Fibroblast of skin of abdomen (primary cell): ENCODE results near the gene MPDZ.

ENCODE experiments used
- DNase-seq: peaks from one replicate; pipeline ENCODE4 v3.0.0-alpha.2; 2013

The MPDZ gene

DNA sequence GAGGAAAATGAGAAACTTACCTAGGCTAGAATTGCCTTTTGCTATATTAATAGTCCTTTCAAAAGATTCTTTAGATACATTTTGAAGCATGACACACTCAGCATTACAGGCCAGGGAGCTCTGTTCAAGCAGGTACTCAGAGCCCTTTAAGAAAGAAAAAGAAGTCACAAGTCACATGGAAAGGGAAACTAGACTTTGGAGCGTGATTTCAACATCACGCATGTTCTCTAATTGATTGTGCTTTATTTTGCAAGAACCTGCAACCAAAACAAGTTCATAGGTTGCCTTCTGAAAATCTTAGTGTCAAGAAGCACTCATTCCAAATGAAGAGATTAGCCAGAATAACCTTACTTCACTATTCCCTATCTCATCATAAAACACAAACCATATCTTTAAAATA, 103.8 kb downstream of the MPDZ start:
- no peak for DNase-seq

DNA sequence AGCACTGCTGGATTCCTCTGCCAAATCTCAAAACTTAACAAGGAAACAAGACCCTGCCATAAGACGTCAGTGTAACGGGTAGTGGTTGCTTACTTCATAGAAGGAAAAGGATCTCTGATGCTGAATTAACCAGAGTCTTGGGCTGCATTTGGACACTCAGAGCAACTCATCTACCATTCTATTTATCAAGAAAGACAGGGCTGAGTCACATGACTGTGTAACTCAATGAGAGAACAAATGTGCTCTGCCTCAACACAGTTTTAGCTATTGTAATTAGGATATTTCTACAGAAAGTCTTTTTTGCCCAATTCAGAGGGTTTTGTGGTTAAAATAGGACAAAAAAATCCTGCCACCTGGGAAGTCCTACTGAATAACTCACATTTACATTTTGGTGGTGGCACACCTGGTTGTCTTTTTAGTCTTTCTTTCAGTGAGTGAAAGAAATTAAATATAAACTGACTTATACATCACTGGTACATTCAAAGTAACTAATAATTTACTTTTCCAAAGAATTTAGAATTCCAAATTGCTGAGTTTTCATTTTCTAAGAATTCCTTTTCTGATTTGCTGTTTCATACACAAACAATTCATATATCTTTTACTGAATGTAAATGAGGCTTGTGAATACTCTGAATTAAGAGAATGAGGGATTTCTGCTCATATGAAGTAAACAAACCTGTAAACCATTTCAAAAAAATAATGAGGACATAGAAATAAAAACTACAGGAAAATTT, 104.4 kb downstream of the MPDZ start:
- DNase-seq, result no peak

- no peak for DNase-seq
Measured at GRCh38 chr9:13173553-13173952, 105.9 kb downstream of the MPDZ start.

DNA sequence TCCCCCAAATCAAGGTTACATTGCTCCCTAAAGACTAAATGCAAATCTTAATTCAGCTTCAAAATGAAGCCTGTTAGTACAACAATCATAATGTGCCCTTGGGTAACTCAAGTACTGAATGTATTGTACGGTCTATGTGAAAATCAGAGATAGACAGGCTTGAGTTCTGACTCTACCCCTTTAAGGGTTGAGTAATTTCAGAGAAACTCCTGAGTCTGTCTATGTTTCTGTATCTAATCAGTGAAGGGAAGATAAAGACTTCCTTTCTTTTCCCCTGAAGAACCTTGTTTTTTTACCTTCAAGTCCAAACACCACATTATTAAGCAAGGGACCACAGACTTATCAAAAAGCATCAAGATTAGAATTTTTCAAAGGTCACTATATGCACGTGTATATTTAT, 108.2 kb downstream of the MPDZ start:
- DNase-seq, result peak; percentile 6

GRCh38 chr9:13166996-13167395, 112.5 kb downstream of the MPDZ start:
- DNase-seq, result no peak

GRCh38 chr9:13165956-13166355, 113.5 kb downstream of the MPDZ start:
- no peak for DNase-seq

GRCh38 chr9:13165236-13165945, 114.1 kb downstream of the MPDZ start:
- DNase-seq, result no peak

DNA sequence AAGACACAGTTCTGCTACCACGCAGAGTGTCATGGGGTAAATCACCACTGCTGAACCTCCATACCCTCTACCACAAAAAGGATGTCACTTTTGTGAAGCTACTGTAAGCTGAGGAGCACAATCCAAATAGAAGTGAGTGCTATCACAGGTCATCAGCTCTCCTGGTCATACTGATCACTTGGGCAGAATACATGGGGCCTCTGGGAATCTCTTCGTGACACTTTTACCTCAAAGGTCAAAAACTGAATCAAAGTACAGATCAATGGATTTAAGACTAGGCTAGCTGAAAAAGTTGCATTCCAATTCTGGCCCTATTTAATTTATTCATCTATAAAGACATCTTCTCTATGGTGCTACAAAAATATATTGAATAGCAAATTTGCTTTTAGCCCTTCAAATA, 115.5 kb downstream of the MPDZ start:
- DNase-seq, result no peak

GRCh38 chr9:13163287-13163686, 116.2 kb downstream of the MPDZ start:
- DNase-seq, result no peak

- DNase-seq, result peak; percentile 16
Measured at GRCh38 chr9:13160051-13160450, 119.4 kb downstream of the MPDZ start.

DNA sequence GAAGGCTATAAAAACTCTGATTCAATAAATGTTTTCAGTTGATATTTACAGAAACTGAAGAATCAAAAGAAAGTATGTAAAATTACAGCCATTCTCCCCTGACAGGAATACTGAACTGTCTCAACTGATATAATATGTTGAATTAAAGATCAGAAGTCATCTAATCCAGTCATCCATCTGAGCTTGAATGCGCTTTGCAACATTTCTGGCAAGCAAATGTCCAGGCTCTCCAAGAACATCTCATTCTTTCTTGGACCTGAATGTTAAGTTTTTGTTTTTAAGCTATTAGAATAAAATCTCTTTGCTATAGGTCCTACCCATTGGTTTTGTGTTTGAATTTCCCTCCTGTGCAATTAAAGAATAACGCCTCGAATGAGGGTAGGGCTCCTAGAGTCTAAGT, 120.5 kb downstream of the MPDZ start:
- no peak for DNase-seq

DNA sequence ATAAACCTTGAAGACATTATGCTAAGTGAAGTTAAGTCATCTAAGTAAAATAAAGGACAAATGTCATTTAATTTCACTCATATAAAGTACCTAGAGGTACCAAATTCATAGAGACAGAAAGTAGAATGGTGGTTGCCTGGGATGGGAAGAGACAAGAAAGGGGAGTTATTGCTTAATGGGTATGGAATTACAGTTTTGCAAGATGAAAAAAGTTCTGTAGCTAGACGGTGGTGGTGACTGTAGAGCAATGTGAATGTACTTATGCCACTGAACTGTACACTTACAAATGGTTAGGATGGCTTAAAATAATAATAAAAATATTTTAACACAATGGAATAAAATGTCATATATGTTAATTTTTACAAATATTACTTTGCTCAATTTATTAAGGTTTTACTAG, 128.0 kb downstream of the MPDZ start:
- no peak for DNase-seq

DNA sequence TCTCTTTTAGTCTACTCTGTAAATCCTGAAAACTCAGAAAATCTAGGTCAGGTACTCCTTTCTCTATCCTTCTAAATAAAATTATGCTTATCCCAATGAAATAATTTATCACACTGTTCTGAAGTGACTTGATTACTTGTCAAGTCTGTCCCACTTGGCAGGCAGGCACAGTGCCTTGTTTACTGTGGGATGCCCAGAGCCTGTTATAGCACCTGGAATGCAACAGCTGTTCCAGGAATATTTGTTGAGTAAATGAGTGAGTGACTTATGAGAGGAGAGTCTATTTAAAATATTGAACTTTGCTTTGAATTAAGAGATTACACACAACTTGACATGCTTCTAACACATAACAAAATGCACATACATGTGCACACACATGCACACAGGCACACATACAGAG, 130.0 kb downstream of the MPDZ start:
- no peak for DNase-seq

- peak; percentile 7 for DNase-seq
Measured at GRCh38 chr9:13146840-13147239, 132.7 kb downstream of the MPDZ start.

DNA sequence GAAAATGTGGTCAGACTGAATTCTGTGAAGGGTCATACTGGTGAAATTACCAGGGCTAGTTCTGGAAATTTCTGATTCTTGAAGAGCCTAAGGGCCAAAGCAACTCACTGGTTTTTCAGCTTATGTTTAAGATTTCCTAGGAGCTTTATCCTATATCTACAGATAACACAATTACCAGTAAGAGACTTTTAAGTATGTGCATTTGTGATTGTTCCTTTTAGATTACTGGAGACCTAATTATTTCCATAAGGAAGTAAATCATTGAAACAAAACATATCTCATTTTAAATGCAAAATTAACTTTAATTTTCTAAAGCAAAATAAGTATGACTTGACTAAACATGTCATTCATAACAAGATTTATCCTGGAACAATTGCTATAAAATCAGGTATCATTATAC, 134.2 kb downstream of the MPDZ start:
- DNase-seq, result no peak

DNA sequence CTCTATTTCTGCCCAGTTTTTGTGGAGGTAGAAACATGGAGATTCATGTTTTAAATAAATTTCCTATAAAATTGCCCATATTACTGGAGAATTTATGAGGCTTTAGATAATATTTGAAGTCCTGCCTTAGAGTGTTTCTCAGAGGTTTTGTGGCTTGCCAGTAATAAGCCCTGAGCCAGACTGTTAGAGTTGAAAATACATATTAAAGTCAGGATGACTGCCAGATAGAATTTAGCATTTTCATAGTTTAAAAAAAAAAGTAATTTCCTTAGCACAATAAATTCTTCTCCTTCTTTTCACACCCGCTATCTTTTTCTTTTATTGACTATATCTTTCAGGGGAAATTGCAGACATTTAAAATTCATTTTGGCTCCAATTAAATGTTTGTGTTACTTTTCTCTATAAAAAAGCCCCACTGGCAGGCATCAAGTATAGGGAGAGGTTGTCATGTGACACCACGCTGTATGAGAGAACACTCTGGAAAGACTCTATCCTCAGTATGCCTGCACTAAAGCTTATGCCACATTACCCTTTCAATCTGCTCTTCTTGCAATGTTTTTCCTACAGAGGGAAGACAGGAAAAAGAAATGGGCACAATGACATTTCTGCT, 135.2 kb downstream of the MPDZ start:
- DNase-seq, result no peak

- DNase-seq, result no peak
Measured at GRCh38 chr9:13143281-13143680, 136.2 kb downstream of the MPDZ start.

DNA sequence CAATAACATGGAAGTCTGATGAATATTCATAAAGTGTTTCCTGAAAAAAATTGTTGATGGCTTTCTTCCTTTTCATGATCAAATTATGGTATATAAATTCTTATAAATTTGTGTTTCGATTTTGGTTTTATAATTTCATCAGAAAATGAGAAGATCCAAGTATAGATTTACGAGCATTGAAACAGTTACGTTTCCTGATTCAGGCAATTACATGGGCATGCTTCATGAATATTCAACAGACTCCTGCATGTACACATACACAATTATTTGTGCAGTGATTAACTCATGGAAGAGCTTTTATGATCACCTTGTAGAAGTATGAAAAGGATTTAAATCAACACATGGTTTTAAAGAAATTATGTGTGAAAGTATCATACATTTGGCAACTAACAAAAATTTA, 136.7 kb downstream of the MPDZ start:
- DNase-seq, result no peak

DNA sequence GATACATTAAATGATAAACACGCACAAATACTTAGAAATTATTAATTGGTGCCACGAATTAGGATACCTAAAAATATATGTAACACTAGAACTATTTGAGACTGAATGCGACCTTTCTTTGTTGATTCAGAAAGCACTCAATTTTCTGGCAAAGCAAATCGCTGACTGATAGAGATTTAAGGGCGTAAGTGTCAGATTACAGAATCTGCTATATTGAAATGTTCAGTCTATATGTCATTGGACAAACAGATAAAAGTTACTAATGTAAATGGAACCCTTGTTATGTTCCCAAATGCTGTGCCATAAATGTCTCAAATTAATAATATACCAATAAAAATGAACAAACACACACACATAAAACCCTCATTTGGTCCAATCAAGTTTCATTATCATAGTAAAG, 137.9 kb downstream of the MPDZ start:
- peak; percentile 10 for DNase-seq

DNA sequence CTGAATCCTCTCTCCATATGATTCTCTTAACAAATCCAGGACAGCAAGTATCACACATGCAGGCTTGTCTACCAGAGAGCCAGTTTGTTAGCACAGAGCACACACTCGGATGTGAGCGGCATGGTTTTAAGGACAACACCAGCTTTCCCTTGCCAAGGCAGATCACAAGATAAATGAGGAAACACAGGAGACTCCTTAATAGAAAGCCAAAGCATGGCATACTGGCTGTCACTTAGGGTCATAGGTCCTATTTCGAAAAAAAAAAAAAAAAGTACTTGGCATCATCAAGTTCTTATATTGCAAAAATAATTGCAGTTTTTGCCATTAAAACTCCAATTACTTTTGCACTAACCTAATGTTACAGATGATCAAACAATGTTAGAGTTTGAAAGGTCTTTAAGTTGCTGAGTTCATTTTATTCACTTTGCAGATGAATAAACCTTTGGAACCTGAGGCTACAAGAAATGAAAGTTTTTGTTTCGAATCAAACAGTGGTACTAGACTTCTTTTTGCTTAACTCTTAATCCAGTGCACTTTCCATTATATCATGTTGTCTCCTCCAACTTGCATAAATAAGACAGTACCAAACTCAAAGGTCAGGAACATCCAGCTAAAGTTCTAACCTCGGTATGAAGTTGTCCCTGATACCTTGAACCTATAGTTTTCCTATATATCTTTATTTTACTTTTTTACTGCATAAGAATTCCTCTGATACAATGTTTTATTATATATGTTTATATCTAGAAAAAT, 138.5 kb downstream of the MPDZ start:
- no peak for DNase-seq

GRCh38 chr9:13139641-13140171, 139.8 kb downstream of the MPDZ start:
- DNase-seq, result peak; percentile 85

GRCh38 chr9:13137426-13137825, 142.1 kb downstream of the MPDZ start:
- DNase-seq, result no peak

GRCh38 chr9:13131991-13132390, 147.5 kb downstream of the MPDZ start:
- no peak for DNase-seq
